HepG2 (cell line): Measurements from ENCODE around the gene IRF2BPL. TPM values are rescaled to one million over a fixed set of nuclear protein-coding genes. Genes with fewer than 3 reads are reported as not detected.

Experiments used
- FOXO4 ChIP-seq: sonication (generic); formaldehyde crosslinking; conservative IDR thresholded peaks from 2 replicates; pipeline ENCODE4 v1.8.1; 2023; ENCODE audit warnings: missing genetic modification reagents
- KDM3A ChIP-seq: IDR thresholded peaks from 2 replicates; pipeline ENCODE4 v1.6.1; 2018; ENCODE audit warnings: low read depth, missing compliant biosample characterization
- LBX2 ChIP-seq: sonication (generic); formaldehyde crosslinking; IDR thresholded peaks from 2 replicates; pipeline ENCODE4 v1.5.0; 2020; ENCODE audit warnings: missing genetic modification reagents, mild to moderate bottlenecking, borderline replicate concordance
- MBD4 ChIP-seq: IDR thresholded peaks from 2 replicates; pipeline ENCODE4 v1.6.1; 2012; ENCODE audit warnings: low read length, inconsistent platforms, borderline replicate concordance
- MYC ChIP-seq: sonication (generic); formaldehyde crosslinking; IDR thresholded peaks from 2 replicates; pipeline ENCODE4 v1.9.0; 2021; ENCODE audit warnings: missing genetic modification reagents, borderline replicate concordance
- PCBP2 ChIP-seq: fragments of 200-400 bp; formaldehyde crosslinking; optimal IDR thresholded peaks from 2 replicates; pipeline ENCODE3; 2018; ENCODE audit warnings: low read length, low read depth; ENCODE audit not compliant: poor library complexity, severe bottlenecking
- RCOR2 ChIP-seq: IDR thresholded peaks from 2 replicates; pipeline ENCODE4 v1.6.1; 2016; ENCODE audit warnings: missing biosample characterization, missing genetic modification reagents
- SMAD3 ChIP-seq: sonication (generic); formaldehyde crosslinking; IDR thresholded peaks from 2 replicates; pipeline ENCODE4 v1.4.0; 2020; ENCODE audit warnings: missing genetic modification reagents
- STAT6 ChIP-seq: sonication (generic); formaldehyde crosslinking; IDR thresholded peaks from 2 replicates; pipeline ENCODE4 v1.4.0; 2020; ENCODE audit warnings: missing genetic modification reagents, mild to moderate bottlenecking, borderline replicate concordance
- TRAFD1 ChIP-seq: sonication (generic); formaldehyde crosslinking; IDR thresholded peaks from 2 replicates; pipeline ENCODE4 v1.5.1; 2020; ENCODE audit warnings: missing genetic modification reagents, mild to moderate bottlenecking, borderline replicate concordance
- ZFP36L2 ChIP-seq: sonication (generic); formaldehyde crosslinking; IDR thresholded peaks from 2 replicates; pipeline ENCODE4 v1.4.0; 2020; ENCODE audit warnings: missing genetic modification reagents
- ZNF280D ChIP-seq: sonication (generic); formaldehyde crosslinking; IDR thresholded peaks from 2 replicates; pipeline ENCODE4 v1.5.1; 2020; ENCODE audit warnings: mild to moderate bottlenecking, missing genetic modification reagents
- ZNF30 ChIP-seq: sonication (generic); formaldehyde crosslinking; IDR thresholded peaks from 2 replicates; pipeline ENCODE4 v1.5.0; 2020; ENCODE audit warnings: mild to moderate bottlenecking, missing genetic modification reagents
- ZNF564 ChIP-seq: sonication (generic); formaldehyde crosslinking; IDR thresholded peaks from 2 replicates; pipeline ENCODE4 v1.8.1; 2023; ENCODE audit warnings: mild to moderate bottlenecking, missing genetic modification reagents
- ZNF614 ChIP-seq: IDR thresholded peaks from 2 replicates; pipeline ENCODE4 v1.6.1; 2018; ENCODE audit warnings: missing biosample characterization, missing genetic modification reagents, inconsistent platforms, borderline replicate concordance
- ZNF615 ChIP-seq: sonication (generic); formaldehyde crosslinking; IDR thresholded peaks from 2 replicates; pipeline ENCODE4 v1.5.0; 2020; ENCODE audit warnings: mild to moderate bottlenecking, missing genetic modification reagents, borderline replicate concordance
- ZNF670 ChIP-seq: sonication (generic); formaldehyde crosslinking; IDR thresholded peaks from 2 replicates; pipeline ENCODE4 v1.8.0; 2022; ENCODE audit warnings: mild to moderate bottlenecking, missing genetic modification reagents, borderline replicate concordance
- ZNF678 ChIP-seq: sonication (generic); formaldehyde crosslinking; IDR thresholded peaks from 2 replicates; pipeline ENCODE4 v1.4.0; 2020; ENCODE audit warnings: mild to moderate bottlenecking, missing genetic modification reagents
- ZNF724P ChIP-seq: sonication (generic); formaldehyde crosslinking; IDR thresholded peaks from 2 replicates; pipeline ENCODE4 v1.8.0; 2022; ENCODE audit warnings: missing genetic modification reagents, borderline replicate concordance
- polyA plus RNA-seq, 8 experiments: library from polyadenylated mRNA; depleted of rRNA in 3 of 8; stranded (reverse) in 7 of 8; unstranded in 1 of 8; fragments of >200 nt; fragmentation: Illumina TruSeq in 4 of 8; extraction: Trizol in 4 of 8; gene quantifications; 2 replicates each; pipeline versions ENCODE4 v1.2.1 to v1.2.3, GENCODE V29; 2011 to 2016; ENCODE audit warnings: low read depth in 4 of 8, missing spikeins in 1 of 8, mixed read lengths in 1 of 8; ENCODE audit not compliant: insufficient read depth in 1 of 8
- total RNA-seq, 5 experiments: library from RNA; depleted of rRNA; stranded (reverse); fragments of >200 nt; fragmentation: Illumina TruSeq; extraction: Trizol; gene quantifications; 2 replicates each; pipeline ENCODE4 v1.2.3, GENCODE V29; 2016; ENCODE audit warnings: low read depth in 1 of 5

The IRF2BPL gene
- total and polyA plus RNA-seq, 2 of the 13 experiments (the other 11 are each of a cell fraction or from before 2014, with no cell fraction given): 6.6 to 8.4 TPM

GRCh38 chr14:77026166-77026929, 2.2 kb downstream of the IRF2BPL start (continued):
- TF ChIP-seq ZNF670: no peak
- TF ChIP-seq ZNF678 (CRISPR knock-in tag): no peak
- no peak for TF ChIP-seq STAT6 (CRISPR knock-in tag)
- TF ChIP-seq ZNF724P (CRISPR knock-in tag): no peak
- no peak for TF ChIP-seq ZNF615 (CRISPR knock-in tag)
- no peak for TF ChIP-seq ZNF614 (CRISPR knock-in tag)
- no peak for TF ChIP-seq ZNF30 (CRISPR knock-in tag)
- no peak for TF ChIP-seq KDM3A (CRISPR knock-in tag)
- TF ChIP-seq MYC (CRISPR knock-in tag): 0 out of 2 replicates have a peak, but pooled peaks have one; percentile 25
- TF ChIP-seq FOXO4 (CRISPR knock-in tag): no peak
- TF ChIP-seq TRAFD1 (CRISPR knock-in tag): no peak
- no peak for TF ChIP-seq MBD4
- no peak for TF ChIP-seq SMAD3 (CRISPR knock-in tag)
- 0 out of 2 replicates have a peak, but pooled peaks have one; percentile 32 for TF ChIP-seq ZNF564
- no peak for TF ChIP-seq RCOR2 (CRISPR knock-in tag)
- no peak for TF ChIP-seq ZNF280D (CRISPR knock-in tag)
- TF ChIP-seq ZFP36L2 (CRISPR knock-in tag): no peak
- no peak for TF ChIP-seq PCBP2
- TF ChIP-seq LBX2 (CRISPR knock-in tag): no peak
